Activated CD8-positive, alpha-beta T cell treated with anti-CD3 and anti-CD28 coated beads, Interleukin-2, amount 10 ng/mL, durations not matched to agents 7 days and 5 days (primary cell): Measurements from ENCODE around the gene RFC1. TPM values are rescaled to one million over a fixed set of nuclear protein-coding genes. Genes with fewer than 3 reads are reported as not detected.
A peak's percentile ranks its signal among the peaks of the same experiment; 100 is the strongest.
"Not testable (repeated sequence)": the region's sequence is repeated elsewhere in the genome, so short reads cannot be mapped to it uniquely, and the experiment has no call there.

Source experiments
- ATAC-seq: fragments of 150-1000 bp; cut with Tn5 transposase; one replicate; pipeline ENCODE4 v1.10.0; 2021; ENCODE audit warnings: moderate library complexity
- CTCF ChIA-PET: fragments of 350-600 bp; sonication (Branson Sonifier 250); formaldehyde crosslinking; loops from one replicate; lab custom pipeline; 2021; ENCODE audit warnings: antibody characterized with exemption; lab: Charles Lee
- POLR2A ChIA-PET: fragments of 350-600 bp; sonication (Branson Sonifier 250); formaldehyde crosslinking; loops from one replicate; lab custom pipeline; 2021; ENCODE audit warnings: antibody characterized with exemption; lab: Charles Lee
- DNase-seq: peaks from one replicate; pipeline ENCODE4 v3.0.0-alpha.2; 2020
- H3K27ac Mint-ChIP-seq: one replicate; pipeline ENCODE4 v1.8.0; 2021; ENCODE audit warnings: mild to moderate bottlenecking, mixed read lengths
- H3K27me3 Mint-ChIP-seq: one replicate; pipeline ENCODE4 v1.8.0; 2021; ENCODE audit warnings: low read depth, mixed read lengths
- H3K36me3 Mint-ChIP-seq: one replicate; pipeline ENCODE4 v1.8.0; 2021; ENCODE audit warnings: low read depth, mixed read lengths
- H3K4me1 Mint-ChIP-seq: one replicate; pipeline ENCODE4 v1.8.0; 2021; ENCODE audit warnings: low read depth, mixed read lengths
- H3K4me3 Mint-ChIP-seq: one replicate; pipeline ENCODE4 v1.8.0; 2021; ENCODE audit warnings: mild to moderate bottlenecking, mixed read lengths
- H3K9me3 Mint-ChIP-seq: one replicate; pipeline ENCODE4 v1.8.0; 2022; ENCODE audit warnings: mixed read lengths; ENCODE audit not compliant: insufficient read depth
- total RNA-seq, 2 experiments: library from RNA; stranded (reverse); gene quantifications; one replicate each; pipeline ENCODE4 v1.2.3, GENCODE V29; 2021

The RFC1 gene
- total RNA-seq, 2 experiments from 2014 or later, result 79.6 to 82.2 TPM

GRCh38 chr4:39375478-39375877, 9.3 kb upstream of the RFC1 start:
- H3K27me3 Mint-ChIP-seq, result peaks cover 19% of the 10 kb centered on the region
- H3K27ac Mint-ChIP-seq, result no peak overlapping the region
- ATAC-seq (no peak), DNase-seq (no peak)
- ChIA-PET POLR2A (no interaction called here), CTCF (interaction anchor here (0.6 kb wide), 1 partner anchor 1265 kb away, joined by 3 read pairs; no protein-coding TSS in a partner anchor)
- H3K9me3 Mint-ChIP-seq, result peaks cover 26% of the 10 kb centered on the region
- H3K4me3 Mint-ChIP-seq, result no peak overlapping the region
- H3K4me1 Mint-ChIP-seq, result no peaks in the 10 kb centered on the region
- H3K36me3 Mint-ChIP-seq, result peaks cover 7% of the 10 kb centered on the region

GRCh38 chr4:39371209-39371608, 5.0 kb upstream of the RFC1 start:
- DNase-seq, H3K36me3 Mint-ChIP-seq, H3K27ac Mint-ChIP-seq, H3K4me3 Mint-ChIP-seq, H3K27me3 Mint-ChIP-seq, H3K4me1 Mint-ChIP-seq, POLR2A ChIA-PET, CTCF ChIA-PET, ATAC-seq: not testable (repeated sequence)
- H3K9me3 Mint-ChIP-seq, result peaks cover 18% of the 10 kb centered on the region

- Mint-ChIP-seq H3K4me1 (peaks cover 11% of the 10 kb centered on the region), H3K27me3 (no peaks in the 10 kb centered on the region)
These were observed 3.1 kb upstream of the RFC1 start for GRCh38 chr4:39369301-39369700.

GRCh38 chr4:39367166-39367565, 1.0 kb upstream of the RFC1 start:
- ChIA-PET POLR2A (interaction anchor here (1.3 to 3.7 kb wide), 4 partner anchors 10 to 92 kb away, joined by 3 to 63 read pairs (median 14); partner anchors contain the start of genes LIAS and RPL9), CTCF (interaction anchor here (1.1 to 1.5 kb wide), 3 partner anchors 14 to 507 kb away, joined by 3 to 6 read pairs (median 3); no protein-coding TSS in a partner anchor)
- DNase-seq (no peak), ATAC-seq (no peak)
- no peaks in the 10 kb centered on the region for H3K27me3 Mint-ChIP-seq
- H3K4me3 Mint-ChIP-seq, result no peak overlapping the region
- peaks cover 27% of the 10 kb centered on the region for H3K36me3 Mint-ChIP-seq
- peak overlapping the region; percentile 95 for H3K27ac Mint-ChIP-seq
- H3K9me3 Mint-ChIP-seq, result peaks cover 17% of the 10 kb centered on the region
- H3K4me1 Mint-ChIP-seq, result peaks cover 24% of the 10 kb centered on the region

More at GRCh38 chr4:39369301-39369700, 3.1 kb upstream of the RFC1 start:
- Mint-ChIP-seq H3K4me3 (no peak overlapping the region), H3K9me3 (peaks cover 18% of the 10 kb centered on the region), H3K27ac (no peak overlapping the region), H3K36me3 (peaks cover 19% of the 10 kb centered on the region)
- no peak for ATAC-seq
- DNase-seq, result no peak
- ChIA-PET CTCF (no interaction called here), POLR2A (no interaction called here)

- H3K9me3 Mint-ChIP-seq, result peaks cover 4% of the 10 kb centered on the region
- CTCF ChIA-PET, result interaction anchor here (0.7 to 1.9 kb wide), 8 partner anchors 8 to 509 kb away, joined by 3 to 8 read pairs (median 4); partner anchors contain the start of gene TLR6
- ATAC-seq (no peak), DNase-seq (no peak)
- peak overlapping the region; percentile 95 for H3K27ac Mint-ChIP-seq
- POLR2A ChIA-PET, result interaction anchor here (1.1 to 3.7 kb wide), 7 partner anchors 8 to 383 kb away, joined by 3 to 63 read pairs (median 3); partner anchors contain the start of genes LIAS and RPL9
- no peaks in the 10 kb centered on the region for H3K27me3 Mint-ChIP-seq
- peak overlapping the region; percentile 95 for H3K4me3 Mint-ChIP-seq
- H3K4me1 Mint-ChIP-seq, result peaks cover 29% of the 10 kb centered on the region
- peaks cover 29% of the 10 kb centered on the region for H3K36me3 Mint-ChIP-seq
These were observed 802 bp downstream of the RFC1 start for GRCh38 chr4:39365360-39365759.

GRCh38 chr4:39363773-39364393, 2.3 kb downstream of the RFC1 start:
- ATAC-seq, result no peak
- POLR2A ChIA-PET, result interaction anchor here (2.1 to 3.7 kb wide), 2 partner anchors 10 kb away, joined by 8 to 63 read pairs; no protein-coding TSS in a partner anchor
- Mint-ChIP-seq H3K36me3 (peaks cover 33% of the 10 kb centered on the region), H3K9me3 (no peaks in the 10 kb centered on the region), H3K27ac (peak overlapping the region; percentile 53), H3K27me3 (no peaks in the 10 kb centered on the region), H3K4me3 (peak overlapping the region; percentile 57), H3K4me1 (peaks cover 30% of the 10 kb centered on the region)
- DNase-seq, result no peak
- CTCF ChIA-PET, result interaction anchor here (1.0 to 1.9 kb wide), 5 partner anchors 7 to 105 kb away, joined by 3 to 8 read pairs (median 5); no protein-coding TSS in a partner anchor

GRCh38 chr4:39362827-39363226, 3.3 kb downstream of the RFC1 start:
- Mint-ChIP-seq H3K27me3 (no peaks in the 10 kb centered on the region), H3K4me3 (no peak overlapping the region), H3K36me3 (peaks cover 36% of the 10 kb centered on the region), H3K4me1 (peaks cover 33% of the 10 kb centered on the region), H3K27ac (peak overlapping the region; percentile 12), H3K9me3 (no peaks in the 10 kb centered on the region)
- ATAC-seq (no peak), DNase-seq (no peak)
- POLR2A ChIA-PET, result interaction anchor here (0.6 to 2.1 kb wide), 2 partner anchors 9 to 97 kb away, joined by 6 to 8 read pairs; no protein-coding TSS in a partner anchor
- CTCF ChIA-PET, result interaction anchor here (1.0 kb wide), 1 partner anchor 9 kb away, joined by 4 read pairs; no protein-coding TSS in a partner anchor

- DNase-seq, ATAC-seq, H3K27ac Mint-ChIP-seq, CTCF ChIA-PET, H3K9me3 Mint-ChIP-seq, POLR2A ChIA-PET, H3K4me3 Mint-ChIP-seq, H3K27me3 Mint-ChIP-seq: not testable (repeated sequence)
- H3K36me3 Mint-ChIP-seq, result peaks cover 38% of the 10 kb centered on the region
- peaks cover 43% of the 10 kb centered on the region for H3K4me1 Mint-ChIP-seq
These were observed 5.6 kb downstream of the RFC1 start for GRCh38 chr4:39360611-39361010.

GRCh38 chr4:39357002-39357401, 9.2 kb downstream of the RFC1 start:
- CTCF ChIA-PET, result interaction anchor here (1.4 kb wide), 1 partner anchor 8 kb away, joined by 5 read pairs; no protein-coding TSS in a partner anchor
- peaks cover 37% of the 10 kb centered on the region for H3K36me3 Mint-ChIP-seq
- ATAC-seq, result no peak
- H3K9me3 Mint-ChIP-seq, result no peaks in the 10 kb centered on the region
- peak overlapping the region; percentile 74 for H3K27ac Mint-ChIP-seq
- H3K4me1 Mint-ChIP-seq, result peaks cover 49% of the 10 kb centered on the region
- DNase-seq, result no peak
- POLR2A ChIA-PET, result interaction anchor here (2.8 kb wide), 1 partner anchor 9 kb away, joined by 13 read pairs; the partner anchor contains the start of gene RFC1
- no peaks in the 10 kb centered on the region for H3K27me3 Mint-ChIP-seq
- no peak overlapping the region for H3K4me3 Mint-ChIP-seq

- CTCF ChIA-PET, result interaction anchor here (0.8 to 1.2 kb wide), 3 partner anchors 9 to 12 kb away, joined by 3 to 6 read pairs (median 4); partner anchors contain the start of gene RFC1
- ATAC-seq (no peak), DNase-seq (no peak)
- Mint-ChIP-seq H3K27me3 (no peaks in the 10 kb centered on the region), H3K4me3 (peak overlapping the region; percentile 83), H3K27ac (peak overlapping the region; percentile 98), H3K36me3 (peaks cover 47% of the 10 kb centered on the region), H3K4me1 (peaks cover 56% of the 10 kb centered on the region), H3K9me3 (peaks cover 8% of the 10 kb centered on the region)
- POLR2A ChIA-PET, result interaction anchor here (1.4 to 4.7 kb wide), 4 partner anchors 9 to 310 kb away, joined by 3 to 63 read pairs (median 12); partner anchors contain the start of genes LIAS, RFC1 and RPL9
These were observed 12.0 kb downstream of the RFC1 start for GRCh38 chr4:39354254-39354552.

GRCh38 chr4:39353478-39354253, 12.5 kb downstream of the RFC1 start:
- CTCF ChIA-PET, result interaction anchor here (1.2 to 1.6 kb wide), 3 partner anchors 9 to 13 kb away, joined by 4 to 8 read pairs (median 6); partner anchors contain the start of gene RFC1
- peaks cover 47% of the 10 kb centered on the region for H3K36me3 Mint-ChIP-seq
- DNase-seq (peak; percentile 40), ATAC-seq (peak; percentile 84)
- H3K27ac Mint-ChIP-seq, result peak overlapping the region; percentile 98
- peaks cover 9% of the 10 kb centered on the region for H3K9me3 Mint-ChIP-seq
- no peaks in the 10 kb centered on the region for H3K27me3 Mint-ChIP-seq
- H3K4me3 Mint-ChIP-seq, result peak overlapping the region; percentile 83
- POLR2A ChIA-PET, result interaction anchor here (0.8 to 4.7 kb wide), 5 partner anchors 9 to 392 kb away, joined by 3 to 63 read pairs (median 8); partner anchors contain the start of genes LIAS, RFC1 and RPL9
- H3K4me1 Mint-ChIP-seq, result peaks cover 55% of the 10 kb centered on the region
